ENCODE results near the gene ESRRG. TPM values are rescaled to one million over a fixed set of nuclear protein-coding genes. Genes with fewer than 3 reads are reported as not detected.

The ESRRG gene
- total RNA-seq, 1 donor from 2014 or later, result not detected

DNA sequence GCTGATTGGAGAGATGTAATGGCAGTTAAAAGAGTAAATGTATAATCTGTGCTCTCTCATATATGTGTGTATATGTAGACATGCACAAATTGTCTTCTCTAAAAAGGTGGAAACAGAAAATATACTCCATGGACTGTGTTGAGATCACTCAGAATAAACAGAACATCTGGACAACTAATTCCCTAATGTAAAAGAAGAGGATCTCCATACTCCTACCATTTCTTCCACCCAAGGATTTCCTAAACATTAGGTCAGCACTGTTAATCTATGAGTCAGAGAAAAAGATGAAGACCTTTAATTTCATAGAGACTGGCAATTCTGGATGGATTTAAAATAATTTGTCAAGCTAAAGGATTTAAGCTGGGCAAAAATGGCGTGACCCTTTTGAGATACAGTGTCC lies 80.1 kb downstream of the ESRRG start:
- intact Hi-C loops (cut with DNase I), result no loop called here
- H3K4me1 ChIP-seq, result no peaks in the 10 kb centered on the region
- no peaks in the 10 kb centered on the region for H3K36me3 ChIP-seq
- H3K27me3 ChIP-seq, result no peaks in the 10 kb centered on the region
- no peak for DNase-seq (ENCODE audit: low spot score in 2 of 2)
- TF ChIP-seq, protein P1, sequence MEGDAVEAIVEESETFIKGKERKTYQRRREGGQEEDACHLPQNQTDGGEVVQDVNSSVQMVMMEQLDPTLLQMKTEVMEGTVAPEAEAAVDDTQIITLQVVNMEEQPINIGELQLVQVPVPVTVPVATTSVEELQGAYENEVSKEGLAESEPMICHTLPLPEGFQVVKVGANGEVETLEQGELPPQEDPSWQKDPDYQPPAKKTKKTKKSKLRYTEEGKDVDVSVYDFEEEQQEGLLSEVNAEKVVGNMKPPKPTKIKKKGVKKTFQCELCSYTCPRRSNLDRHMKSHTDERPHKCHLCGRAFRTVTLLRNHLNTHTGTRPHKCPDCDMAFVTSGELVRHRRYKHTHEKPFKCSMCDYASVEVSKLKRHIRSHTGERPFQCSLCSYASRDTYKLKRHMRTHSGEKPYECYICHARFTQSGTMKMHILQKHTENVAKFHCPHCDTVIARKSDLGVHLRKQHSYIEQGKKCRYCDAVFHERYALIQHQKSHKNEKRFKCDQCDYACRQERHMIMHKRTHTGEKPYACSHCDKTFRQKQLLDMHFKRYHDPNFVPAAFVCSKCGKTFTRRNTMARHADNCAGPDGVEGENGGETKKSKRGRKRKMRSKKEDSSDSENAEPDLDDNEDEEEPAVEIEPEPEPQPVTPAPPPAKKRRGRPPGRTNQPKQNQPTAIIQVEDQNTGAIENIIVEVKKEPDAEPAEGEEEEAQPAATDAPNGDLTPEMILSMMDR (IDR thresholded peaks at IDR 0.05), result no peak
- no peak overlapping the region for H3K4me3 ChIP-seq
- H3K9me3 ChIP-seq, result no peaks in the 10 kb centered on the region
- H3K27ac ChIP-seq, result no peak overlapping the region

DNA sequence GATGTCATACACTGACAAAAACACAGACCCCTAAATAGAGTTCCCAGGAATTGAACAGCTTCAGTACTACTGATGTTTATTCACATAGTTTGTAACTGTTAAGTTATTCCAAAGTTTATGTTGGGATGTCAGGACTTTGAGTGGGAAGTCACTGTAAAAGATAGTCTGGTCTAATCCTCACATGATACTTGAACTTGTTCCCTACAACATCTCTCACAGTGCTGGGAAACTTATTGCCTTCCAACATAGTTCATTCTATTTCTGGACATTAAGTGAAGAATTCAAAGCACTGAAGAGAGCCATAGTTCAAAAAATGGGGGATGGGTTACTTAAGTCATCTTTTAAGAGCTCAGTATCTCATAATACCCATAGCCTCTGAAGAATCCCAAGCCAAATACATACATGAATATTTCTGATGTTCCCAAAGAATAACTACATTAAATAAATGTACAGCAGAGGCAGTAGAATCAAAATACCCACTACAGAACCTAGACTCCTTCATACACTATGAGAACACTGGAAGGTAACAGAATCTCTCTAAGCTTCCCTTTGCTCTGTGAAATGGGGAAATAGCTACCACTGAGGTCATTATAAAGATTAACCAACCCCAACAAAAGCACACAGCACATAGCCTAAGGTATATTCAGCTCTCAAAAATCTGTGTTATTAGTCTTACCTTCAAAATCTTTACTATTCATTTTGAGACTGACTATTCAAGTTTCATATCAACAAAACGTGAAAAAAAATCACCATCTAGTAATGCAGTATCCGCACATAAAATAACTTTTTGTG lies 81.4 kb downstream of the ESRRG start:
- TF ChIP-seq, protein P1 (IDR thresholded peaks at IDR 0.05), result no peak
- Histone ChIP-seq H3K27me3 (no peaks in the 10 kb centered on the region), H3K4me3 (no peak overlapping the region), H3K4me1 (no peaks in the 10 kb centered on the region), H3K27ac (no peak overlapping the region), H3K9me3 (no peaks in the 10 kb centered on the region), H3K36me3 (no peaks in the 10 kb centered on the region)
- intact Hi-C loops (cut with DNase I), result no loop called here
- DNase-seq (ENCODE audit: low spot score in 2 of 2), result no peak

DNA sequence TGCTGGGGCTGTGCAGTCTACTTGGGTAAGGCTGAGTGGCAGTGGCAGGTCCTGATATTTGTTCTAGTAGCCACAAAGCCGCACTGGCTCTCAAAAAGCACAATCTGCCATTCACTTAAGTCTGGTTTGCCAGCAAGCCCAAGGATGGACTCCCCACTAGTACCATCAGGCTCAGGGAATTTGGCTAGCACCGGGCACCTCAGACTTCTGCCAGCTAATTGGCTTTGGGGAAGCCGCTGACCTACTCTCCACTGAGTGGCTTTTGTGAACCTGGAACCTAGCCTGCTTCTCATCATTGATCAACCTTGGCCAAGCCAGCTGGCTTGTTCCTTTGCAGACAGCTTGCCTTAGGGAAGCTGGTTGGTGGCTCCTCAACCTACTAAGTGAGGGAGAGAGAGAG lies 83.1 kb downstream of the ESRRG start:
- intact Hi-C loops (cut with DNase I), result no loop called here
- Histone ChIP-seq H3K4me3 (no peak overlapping the region), H3K9me3 (no peaks in the 10 kb centered on the region), H3K27ac (no peak overlapping the region), H3K36me3 (no peaks in the 10 kb centered on the region), H3K27me3 (no peaks in the 10 kb centered on the region), H3K4me1 (no peaks in the 10 kb centered on the region)
- DNase-seq (ENCODE audit: low spot score in 2 of 2), result no peak
- TF ChIP-seq, protein P1 (IDR thresholded peaks at IDR 0.05), result no peak

DNA sequence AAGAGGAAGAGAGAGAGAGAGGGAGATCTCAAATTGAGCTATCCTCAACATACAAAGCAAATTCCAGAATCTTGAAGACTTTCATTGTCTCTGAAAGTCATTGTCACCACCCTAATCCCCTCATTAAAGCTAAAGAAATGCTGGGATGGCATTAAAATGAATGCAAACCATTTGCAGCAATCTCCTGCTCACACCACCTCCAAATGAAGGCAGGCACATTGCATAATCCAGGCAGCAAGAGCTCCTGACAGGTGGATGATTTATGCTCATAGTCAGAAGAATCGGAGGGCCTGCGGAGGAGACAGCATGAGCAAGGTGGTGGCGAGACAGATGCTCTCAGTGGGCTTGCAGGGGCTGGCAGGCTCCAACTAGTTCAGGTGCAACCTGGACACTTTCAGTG lies 90.2 kb downstream of the ESRRG start:
- no peak overlapping the region for H3K4me3 ChIP-seq
- no peaks in the 10 kb centered on the region for H3K27me3 ChIP-seq
- no peaks in the 10 kb centered on the region for H3K4me1 ChIP-seq
- H3K27ac ChIP-seq, result no peak overlapping the region
- TF ChIP-seq, protein P1 (IDR thresholded peaks at IDR 0.05), result no peak
- no peaks in the 10 kb centered on the region for H3K9me3 ChIP-seq
- intact Hi-C loops (cut with DNase I), result no loop called here
- DNase-seq (ENCODE audit: low spot score in 2 of 2), result no peak
- no peaks in the 10 kb centered on the region for H3K36me3 ChIP-seq

DNA sequence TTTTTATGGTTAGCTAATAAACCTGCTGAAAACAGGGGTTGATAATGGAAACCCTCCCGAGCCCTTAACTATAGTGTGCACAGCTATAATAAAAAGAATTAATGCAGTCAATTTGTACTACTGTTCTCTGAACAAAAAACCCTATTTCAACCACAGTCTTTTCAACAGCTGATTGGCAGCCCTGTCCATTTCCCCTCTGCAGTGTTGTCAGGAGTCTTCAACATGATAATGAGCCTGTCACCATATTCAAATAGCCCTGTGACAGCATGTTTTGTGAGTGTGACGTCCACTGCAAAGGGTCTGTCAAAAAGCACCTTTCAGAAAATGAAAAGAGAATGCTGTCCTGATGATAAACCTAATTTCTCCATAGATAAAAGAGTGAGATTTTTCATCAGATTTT lies 92.7 kb downstream of the ESRRG start:
- intact Hi-C loops (cut with DNase I), result no loop called here
- DNase-seq (ENCODE audit: low spot score in 2 of 2), result no peak
- H3K27me3 ChIP-seq, result no peaks in the 10 kb centered on the region
- H3K4me3 ChIP-seq, result no peak overlapping the region
- H3K4me1 ChIP-seq, result no peaks in the 10 kb centered on the region
- no peak overlapping the region for H3K27ac ChIP-seq
- H3K9me3 ChIP-seq, result no peaks in the 10 kb centered on the region
- H3K36me3 ChIP-seq, result no peaks in the 10 kb centered on the region
- TF ChIP-seq, protein P1 (IDR thresholded peaks at IDR 0.05), result no peak
